Kidney (tissue), 14 donors: Measurements from ENCODE around the gene CPZ. TPM values are rescaled to one million over a fixed set of nuclear protein-coding genes. Genes with fewer than 3 reads are reported as not detected.

ENCODE experiments used
- DNase-seq, 5 donors: peaks; one replicate each; pipeline ENCODE4 v3.0.0-alpha.2; 2013 to 2020
- FAIRE-seq: peaks from 2 replicates; lab custom pipeline; 2012; peaks lifted over from hg19 to GRCh38; lab: Jason Lieb, UNC
- H3K27ac ChIP-seq, 2 donors: one replicate each; pipeline ENCODE4 v1.7.0; 2013; ENCODE audit warnings: low read depth in 2 of 2, low read length in 2 of 2, inconsistent platforms in 1 of 2
- H3K27me3 ChIP-seq: one replicate; pipeline ENCODE4 v1.7.1; 2013; ENCODE audit warnings: low read length, inconsistent platforms; ENCODE audit not compliant: control insufficient read depth, insufficient read depth
- H3K36me3 ChIP-seq, 3 donors: one replicate each; pipeline versions ENCODE4 v1.7.0 to v1.7.1; 2013; ENCODE audit warnings: low read length in 3 of 3, control low read depth in 1 of 3, inconsistent platforms in 1 of 3; ENCODE audit not compliant: insufficient read depth in 3 of 3, control insufficient read depth in 2 of 3
- H3K4me1 ChIP-seq, 3 donors: one replicate each; pipeline versions ENCODE4 v1.7.0 to v1.7.1; 2013; ENCODE audit warnings: low read length in 3 of 3, inconsistent platforms in 1 of 3, low read depth in 1 of 3; ENCODE audit not compliant: control insufficient read depth in 2 of 3, insufficient read depth in 2 of 3
- H3K4me3 ChIP-seq, 3 donors: one replicate each; pipeline versions ENCODE4 v1.7.0 to v1.8.1; 2013; ENCODE audit warnings: low read length in 3 of 3, control low read depth in 1 of 3, inconsistent platforms in 1 of 3
- H3K9ac ChIP-seq, 3 donors: one replicate each; pipeline versions ENCODE4 v1.7.0 to v1.7.1; 2013; ENCODE audit warnings: low read length in 3 of 3, control low read depth in 1 of 3, inconsistent platforms in 1 of 3
- H3K9me3 ChIP-seq, 3 donors: one replicate each; pipeline versions ENCODE4 v1.7.0 to v1.7.1; 2013; ENCODE audit warnings: low read length in 3 of 3, control low read depth in 1 of 3, inconsistent platforms in 1 of 3; ENCODE audit not compliant: control insufficient read depth in 2 of 3, insufficient read depth in 1 of 3
- CTCF ChIP-seq: IDR thresholded peaks from 3 replicates; pipeline ENCODE4 v1.5.1; 2012; ENCODE audit warnings: mild to moderate bottlenecking, moderate library complexity, borderline replicate concordance; ENCODE audit not compliant: insufficient read depth; ENCODE audit errors: extremely low read depth
- intact Hi-C: fragments of 100-400 bp; cut with DNase I; formaldehyde crosslinking; loops from one replicate; pipeline ENCODE4 v1.11.1; 2022
- polyA plus RNA-seq: library from polyadenylated mRNA; stranded (reverse); fragments of 350-450 nt; fragmentation: Illumina TruSeq; extraction: RNeasy Lipid Tissue Mini Kit (QIAGEN cat#74804); gene quantifications from one replicate; pipeline ENCODE4 v1.2.3, GENCODE V29; 2014; ENCODE audit warnings: low read depth, low replicate concordance; ENCODE audit not compliant: insufficient read depth
- total RNA-seq: library from RNA; stranded (reverse); fragmentation: NEBNext Ultra II Directional; extraction: Animal tissue kit (Norgen Biotek cat#: 25700); gene quantifications from one replicate; pipeline ENCODE4 v1.2.1, GENCODE V29; 2021
- donor health status: control.
- donor health status: control.
- donor health status: control.
- donor health status: control.
- donor health status: control.
- donor health status: DM: yes; HTN: yes; CAD: no.
- donor health status: Normal renal cell carcinoma (clear cell type).

CPZ gene
- total and polyA plus RNA-seq, 2 donors from 2014 or later = 1.2 to 2.6 TPM

- H3K27me3 ChIP-seq = peaks cover 3% of the 10 kb centered on the region
- intact Hi-C loops = no loop called here
- H3K4me1 ChIP-seq = no peaks in the 10 kb centered on the region
- no peak overlapping the region for H3K27ac ChIP-seq
- H3K9ac ChIP-seq = no peak overlapping the region
- H3K36me3 ChIP-seq = no peaks in the 10 kb centered on the region
- DNase-seq (no peak), FAIRE-seq (no peak)
- no peaks in the 10 kb centered on the region for H3K9me3 ChIP-seq
- no peak for TF ChIP-seq CTCF
- H3K4me3 ChIP-seq = no peak overlapping the region
Measured at GRCh38 chr4:8664976-8665375, 72.4 kb downstream of the CPZ start.

DNA sequence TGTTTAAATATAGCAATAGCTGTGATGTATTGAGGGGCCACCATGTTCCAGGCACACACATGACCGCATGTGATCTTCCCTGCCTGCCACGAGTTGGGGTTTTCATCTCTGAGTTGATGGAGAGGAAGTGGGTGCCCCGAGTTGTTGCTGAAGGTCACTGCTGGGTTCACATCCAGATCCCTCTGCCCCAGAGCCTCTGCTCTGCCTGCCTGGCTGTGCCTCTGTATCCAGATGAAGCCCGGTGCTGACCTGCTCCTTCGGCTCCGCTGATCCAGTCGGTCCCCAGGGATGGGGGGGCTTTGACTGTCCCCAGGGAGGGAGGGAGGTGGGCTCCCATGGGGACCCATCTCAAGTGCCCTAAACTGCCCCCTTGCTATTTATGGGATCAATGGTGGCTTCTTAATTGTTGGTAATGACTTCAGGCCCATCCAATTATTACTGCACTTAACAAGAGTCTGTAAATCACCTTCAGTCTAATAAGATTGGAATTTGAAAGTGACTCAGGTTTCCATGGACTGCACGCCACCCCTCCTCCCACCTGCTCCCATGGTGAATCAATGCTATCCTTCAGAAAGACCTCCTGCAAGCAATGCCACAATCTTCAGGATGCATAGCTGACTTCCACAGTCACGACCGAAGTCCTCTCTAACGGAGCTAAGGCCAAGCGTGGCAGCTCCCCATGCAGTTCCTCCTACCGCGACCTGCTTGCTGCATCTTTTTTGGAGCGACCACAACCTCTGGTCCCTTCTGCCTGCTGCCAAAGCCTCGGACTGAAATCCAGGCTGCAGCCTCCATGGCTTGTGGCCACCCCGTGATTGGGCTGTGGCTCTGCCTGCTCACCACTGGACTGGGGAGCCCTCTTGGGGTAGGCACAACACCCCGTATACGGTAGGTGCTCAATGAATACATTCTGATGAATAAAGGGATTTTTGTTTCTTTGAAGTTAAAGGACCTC is 73.1 kb downstream of the CPZ start:
- no peaks in the 10 kb centered on the region for H3K36me3 ChIP-seq
- intact Hi-C loops = no loop called here
- no peak overlapping the region for H3K9ac ChIP-seq
- peaks cover 3% of the 10 kb centered on the region for H3K27me3 ChIP-seq
- H3K9me3 ChIP-seq = no peaks in the 10 kb centered on the region
- no peaks in the 10 kb centered on the region for H3K4me1 ChIP-seq
- H3K27ac ChIP-seq = no peak overlapping the region
- DNase-seq (peak in 1 of 5 donors; percentile 34), FAIRE-seq (no peak)
- no peak for TF ChIP-seq CTCF
- H3K4me3 ChIP-seq = no peak overlapping the region

DNA sequence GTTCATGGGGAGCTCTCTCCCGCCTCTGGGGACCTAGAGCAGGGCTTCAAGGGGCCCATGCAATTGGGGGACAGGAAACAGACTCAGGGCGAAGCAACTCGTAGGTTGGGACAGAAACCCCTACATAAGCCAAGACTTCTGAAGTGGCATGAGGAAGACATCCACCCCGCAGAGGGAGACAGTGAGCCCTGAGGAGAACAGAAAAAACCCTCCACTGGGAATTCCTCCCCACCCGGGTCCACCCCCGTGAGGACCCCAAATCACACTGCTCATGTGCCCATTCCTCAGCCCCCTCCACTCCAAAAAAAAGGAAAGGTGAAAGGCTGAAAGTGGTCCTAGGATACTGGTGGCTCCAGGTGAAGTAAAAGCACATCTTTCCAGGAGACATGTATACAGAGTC is 74.0 kb downstream of the CPZ start:
- H3K4me1 ChIP-seq = no peaks in the 10 kb centered on the region
- no peak for DNase-seq
- no peak overlapping the region for H3K4me3 ChIP-seq
- H3K27ac ChIP-seq = no peak overlapping the region
- no peak overlapping the region for H3K9ac ChIP-seq
- H3K36me3 ChIP-seq = no peaks in the 10 kb centered on the region
- FAIRE-seq = no peak
- intact Hi-C loops = no loop called here
- H3K27me3 ChIP-seq = peaks cover 3% of the 10 kb centered on the region
- H3K9me3 ChIP-seq = no peaks in the 10 kb centered on the region
- no peak for TF ChIP-seq CTCF

Other genes with a start within 250 kb of the CPZ start
- gene ACOX3, start 152.0 kb upstream of the CPZ start, total RNA-seq = 21.7 TPM
- 10.1 TPM for gene ACOX3, start 152.0 kb upstream of the CPZ start, polyA plus RNA-seq
- 20.1 TPM for gene TRMT44, start 152.0 kb upstream of the CPZ start, total RNA-seq
- 5.1 TPM for gene TRMT44, start 152.0 kb upstream of the CPZ start, polyA plus RNA-seq
- not detected for gene GPR78, start 12.4 kb upstream of the CPZ start, total RNA-seq
- not detected for gene GPR78, start 12.4 kb upstream of the CPZ start, polyA plus RNA-seq